Body of pancreas (tissue), 4 donors: ENCODE results near the gene STIMATE. TPM values are rescaled to one million over a fixed set of nuclear protein-coding genes. Genes with fewer than 3 reads are reported as not detected.

Experiments used
- ATAC-seq: fragments of 150-250 bp; one replicate; pipeline ENCODE4 v1.9.1; 2016
- DNase-seq, 4 donors: peaks; one replicate each; pipeline ENCODE4 v3.0.0-alpha.2; 2019
- H3K27ac ChIP-seq, 4 donors: fragments of 200-600 bp; sonication (generic); 1 replicate in 3 of 4; 2 replicates in 1 of 4; pipeline versions ENCODE4 v1.5.1 to v1.6.1; 2016 to 2019; ENCODE audit warnings: mild to moderate bottlenecking in 1 of 4, mixed read lengths in 1 of 4, moderate library complexity in 1 of 4
- H3K27me3 ChIP-seq, 2 donors: fragments of 200-600 bp; sonication (generic); one replicate each; pipeline ENCODE4 v1.6.0; 2016; ENCODE audit warnings: mild to moderate bottlenecking in 1 of 2
- H3K36me3 ChIP-seq, 2 donors: fragments of 200-600 bp; sonication (generic); replicated peaks in 1 of 2; 2 replicates each; pipeline ENCODE4 v1.5.1; 2016; ENCODE audit warnings: low read depth in 2 of 2; ENCODE audit not compliant: insufficient read depth in 1 of 2
- H3K4me1 ChIP-seq: fragments of 200-600 bp; sonication (generic); one replicate; pipeline ENCODE4 v1.6.0; 2016
- H3K4me3 ChIP-seq, 2 donors: fragments of 200-600 bp; sonication (generic); 1 replicate in 1 of 2; 2 replicates in 1 of 2; pipeline ENCODE4 v1.5.1; 2016 to 2019
- H3K9me3 ChIP-seq, 3 donors: fragments of 200-600 bp; sonication (generic); 1 replicate in 2 of 3; 2 replicates in 1 of 3; pipeline ENCODE4 v1.5.1; 2016
- POLR2A ChIP-seq, 3 donors: fragments of 450-650 bp; IDR thresholded peaks; one replicate each; pipeline ENCODE4 v1.6.1; 2016; ENCODE audit warnings: antibody characterized with exemption in 3 of 3, mild to moderate bottlenecking in 2 of 3
- WGBS, 2 donors: methylation state at CpG; one replicate each; pipeline ENCODE4 v1.1.5; 2017; 5-methylcytosine and 5-hydroxymethylcytosine counted together
- intact Hi-C: fragments of 100-400 bp; cut with DNase I; formaldehyde crosslinking; loops from one replicate; pipeline ENCODE4 v1.15.1; 2023
- total RNA-seq, 2 donors: library from RNA; depleted of rRNA; stranded (reverse); fragments of >200 nt; gene quantifications; one replicate each; pipeline ENCODE4 v1.1.0, GENCODE V29; 2016
- TF ChIP-seq, protein P1 (sequence below), 7 experiments: fragments of 450-650 bp in 4 of 7; fragments of 200-600 bp in 3 of 7; sonication (generic) in 3 of 7; IDR thresholded peaks; one replicate each; pipeline ENCODE4 v1.5.1; 2016 to 2019; ENCODE audit warnings: antibody characterized with exemption in 7 of 7

Gene STIMATE
- total RNA-seq, 2 donors from 2014 or later = 13.0 to 63.0 TPM

GRCh38 chr3:52800079-52800478 lies 97.3 kb downstream of the STIMATE start:
- Histone ChIP-seq H3K27me3 (no peaks in the 10 kb centered on the region), H3K4me3 (no peak overlapping the region), H3K9me3 (no peaks in the 10 kb centered on the region), H3K4me1 (peaks cover 9% of the 10 kb centered on the region), H3K36me3 (no peaks in the 10 kb centered on the region), H3K27ac (no peak overlapping the region)
- ATAC-seq (no peak), DNase-seq (no peak)
- TF ChIP-seq POLR2A (IDR thresholded peaks at IDR 0.05) = no peak
- TF ChIP-seq, protein P1, sequence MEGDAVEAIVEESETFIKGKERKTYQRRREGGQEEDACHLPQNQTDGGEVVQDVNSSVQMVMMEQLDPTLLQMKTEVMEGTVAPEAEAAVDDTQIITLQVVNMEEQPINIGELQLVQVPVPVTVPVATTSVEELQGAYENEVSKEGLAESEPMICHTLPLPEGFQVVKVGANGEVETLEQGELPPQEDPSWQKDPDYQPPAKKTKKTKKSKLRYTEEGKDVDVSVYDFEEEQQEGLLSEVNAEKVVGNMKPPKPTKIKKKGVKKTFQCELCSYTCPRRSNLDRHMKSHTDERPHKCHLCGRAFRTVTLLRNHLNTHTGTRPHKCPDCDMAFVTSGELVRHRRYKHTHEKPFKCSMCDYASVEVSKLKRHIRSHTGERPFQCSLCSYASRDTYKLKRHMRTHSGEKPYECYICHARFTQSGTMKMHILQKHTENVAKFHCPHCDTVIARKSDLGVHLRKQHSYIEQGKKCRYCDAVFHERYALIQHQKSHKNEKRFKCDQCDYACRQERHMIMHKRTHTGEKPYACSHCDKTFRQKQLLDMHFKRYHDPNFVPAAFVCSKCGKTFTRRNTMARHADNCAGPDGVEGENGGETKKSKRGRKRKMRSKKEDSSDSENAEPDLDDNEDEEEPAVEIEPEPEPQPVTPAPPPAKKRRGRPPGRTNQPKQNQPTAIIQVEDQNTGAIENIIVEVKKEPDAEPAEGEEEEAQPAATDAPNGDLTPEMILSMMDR (IDR thresholded peaks at IDR 0.05) = no peak
- intact Hi-C loops = no loop called here
- 75 to 76% methylated on average over 6 to 7 of the region's 7 CpGs for WGBS, 2 donors

- TF ChIP-seq POLR2A (IDR thresholded peaks at IDR 0.05) = no peak
- TF ChIP-seq, protein P1 (IDR thresholded peaks at IDR 0.05) = peak; percentile 11 to 45 (median 38)
- ATAC-seq = peak; percentile 34
- peaks cover 10% of the 10 kb centered on the region for H3K4me1 ChIP-seq
- no peak overlapping the region for H3K27ac ChIP-seq
- no peaks in the 10 kb centered on the region for H3K36me3 ChIP-seq
- peak; percentile 28 to 50 (median 34) for DNase-seq
- no peak overlapping the region for H3K4me3 ChIP-seq
- WGBS, 2 donors = 51% methylated on average over 11 to 14 of the region's 14 CpGs
- no peaks in the 10 kb centered on the region for H3K9me3 ChIP-seq
- no peaks in the 10 kb centered on the region for H3K27me3 ChIP-seq
- intact Hi-C loops = no loop called here
Observed at GRCh38 chr3:52798978-52799476, 98.3 kb downstream of the STIMATE start.

DNA sequence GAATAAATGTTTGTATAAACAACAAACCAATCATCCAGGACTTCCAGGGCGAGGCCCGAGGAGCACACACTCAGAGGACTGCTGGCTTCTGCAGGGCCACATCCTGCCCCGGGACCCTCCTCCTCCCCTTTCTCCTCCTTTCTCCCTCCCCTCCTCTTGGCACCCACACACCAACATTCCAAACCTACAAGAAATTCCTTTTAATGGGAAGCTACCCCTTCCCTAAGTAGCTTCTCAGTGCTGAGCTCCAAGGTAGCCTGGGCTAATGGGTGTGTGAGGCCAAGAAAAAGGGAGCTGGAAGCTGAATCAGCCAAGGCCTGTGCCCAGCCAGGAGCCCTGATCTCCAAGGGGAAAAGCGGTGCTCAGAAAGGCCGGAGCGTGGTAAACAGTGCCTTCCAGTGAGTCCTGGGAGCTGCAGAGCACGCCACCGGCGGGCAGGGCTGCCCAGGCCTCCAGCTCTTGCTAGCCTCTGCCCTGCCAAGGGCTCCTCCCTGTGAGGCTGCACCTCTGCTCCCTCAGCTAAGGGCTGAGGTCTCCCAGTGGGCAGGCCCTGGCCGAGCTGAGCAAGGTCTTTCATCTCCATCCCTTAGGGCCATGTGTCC lies 98.9 kb downstream of the STIMATE start:
- Histone ChIP-seq H3K9me3 (no peaks in the 10 kb centered on the region), H3K27ac (no peak overlapping the region), H3K4me3 (no peak overlapping the region), H3K36me3 (no peaks in the 10 kb centered on the region), H3K27me3 (no peaks in the 10 kb centered on the region), H3K4me1 (peaks cover 10% of the 10 kb centered on the region)
- WGBS, 2 donors = 83 to 86% methylated on average over 9 to 10 of the region's 10 CpGs
- ATAC-seq (no peak), DNase-seq (no peak)
- TF ChIP-seq, protein P1 (IDR thresholded peaks at IDR 0.05) = no peak
- TF ChIP-seq POLR2A (IDR thresholded peaks at IDR 0.05) = no peak
- intact Hi-C loops = no loop called here

GRCh38 chr3:52796411-52796810 lies 100.9 kb downstream of the STIMATE start:
- WGBS, 2 donors = 90 to 96% methylated on average over 9 of the region's 9 CpGs
- no peaks in the 10 kb centered on the region for H3K27me3 ChIP-seq
- TF ChIP-seq, protein P1 (IDR thresholded peaks at IDR 0.05) = no peak
- TF ChIP-seq POLR2A (IDR thresholded peaks at IDR 0.05) = no peak
- no peak overlapping the region for H3K4me3 ChIP-seq
- H3K36me3 ChIP-seq = no peaks in the 10 kb centered on the region
- H3K4me1 ChIP-seq = peaks cover 10% of the 10 kb centered on the region
- ATAC-seq (no peak), DNase-seq (no peak)
- intact Hi-C loops = no loop called here
- no peak overlapping the region for H3K27ac ChIP-seq
- H3K9me3 ChIP-seq = no peaks in the 10 kb centered on the region
